ENCODE results near the gene TGFB1. TPM values are rescaled to one million over a fixed set of nuclear protein-coding genes. Genes with fewer than 3 reads are reported as not detected.

Gene TGFB1
- total RNA-seq, 1 experiment from 2014 or later = 54.6 TPM

DNA sequence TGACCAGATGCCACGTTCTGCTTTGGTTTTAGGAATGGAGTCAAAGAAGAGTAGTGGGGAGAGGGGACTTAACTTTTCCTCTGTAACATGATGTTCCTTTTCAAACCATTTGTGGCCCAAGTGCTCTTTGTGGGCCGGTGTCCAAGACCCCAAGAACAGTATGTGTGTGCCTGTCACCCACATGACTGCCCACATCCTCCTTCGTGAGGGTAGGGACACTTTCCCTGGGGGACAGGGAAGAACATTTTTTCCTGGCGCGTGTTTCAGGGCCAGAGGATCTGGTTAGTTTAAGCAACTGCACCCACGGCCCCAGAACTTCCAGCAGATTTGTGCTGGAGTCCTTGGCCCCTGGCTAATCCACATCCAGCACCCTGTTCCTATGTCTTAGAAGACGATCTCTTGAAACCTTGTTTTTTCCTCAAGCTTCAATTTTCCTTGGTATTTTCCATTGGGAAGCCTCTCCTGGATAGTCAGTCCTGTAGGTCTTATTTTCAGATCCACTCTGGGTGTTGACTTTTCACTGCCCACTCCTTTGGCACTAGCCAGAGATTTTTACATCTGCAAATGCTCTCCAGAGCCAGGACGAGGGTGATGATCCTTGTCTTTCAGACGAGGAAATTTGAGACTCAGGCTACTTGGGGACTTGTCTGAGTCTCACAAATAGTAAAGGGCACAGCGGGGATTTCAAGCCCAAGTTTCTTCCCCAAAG is 54.5 kb downstream of the TGFB1 start:
- no peaks in the 10 kb centered on the region for H3K9me3 ChIP-seq (ENCODE audit: control insufficient read depth in 1 of 2, insufficient read depth in 1 of 2, low read depth in 1 of 2, low read length in 2 of 2)
- no peak overlapping the region for H3K27ac ChIP-seq (ENCODE audit: low read depth, low read length)
- ChIA-PET RAD21 (ENCODE audit: low non-redundant PET in 1 of 2, low total read pairs in 2 of 2, uncharacterized antibody in 2 of 2, unreplicated experiment in 2 of 2) (no interaction called here), POLR2A (no interaction called here), CTCF (no interaction called here)
- TF ChIP-seq, protein P1, sequence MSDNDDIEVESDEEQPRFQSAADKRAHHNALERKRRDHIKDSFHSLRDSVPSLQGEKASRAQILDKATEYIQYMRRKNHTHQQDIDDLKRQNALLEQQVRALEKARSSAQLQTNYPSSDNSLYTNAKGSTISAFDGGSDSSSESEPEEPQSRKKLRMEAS (IDR thresholded peaks at IDR 0.05) = no peak
- TF ChIP-seq EGR1 (IDR thresholded peaks at IDR 0.05; ENCODE audit: low read depth) (no peak), ZFX (IDR thresholded peaks at IDR 0.05) (no peak), POLR2A (IDR thresholded peaks at IDR 0.05; ENCODE audit: borderline replicate concordance, extremely low read depth, insufficient read depth, insufficient read length) (no peak), CEBPB (IDR thresholded peaks at IDR 0.05; ENCODE audit: low read depth) (no peak), ATF3 (IDR thresholded peaks at IDR 0.05) (no peak), ELF1 (IDR thresholded peaks at IDR 0.05; ENCODE audit: borderline replicate concordance, low read depth) (no peak), FOSL1 (IDR thresholded peaks at IDR 0.05; ENCODE audit: low read depth) (no peak), ZNF274 (IDR thresholded peaks at IDR 0.05; ENCODE audit: low read depth, low read length) (no peak), SRF (IDR thresholded peaks at IDR 0.05; ENCODE audit: low read depth) (no peak), EZH2 (IDR thresholded peaks at IDR 0.05) (no peak), SP1 (IDR thresholded peaks at IDR 0.05; ENCODE audit: low read depth) (no peak)
- H3K4me3 ChIP-seq (replicated peaks in 1 of 2; ENCODE audit: low read depth in 1 of 2, low read length in 2 of 2) = no peak overlapping the region
- H3K4me2 ChIP-seq (ENCODE audit: low read length) = no peak overlapping the region
- DNase-seq (ENCODE audit: low read depth, low spot score) (no peak), ATAC-seq (no peak)
- peaks cover 68 to 88% of the 10 kb centered on the region in 2 experiments for H3K36me3 ChIP-seq (ENCODE audit: control insufficient read depth in 1 of 2, insufficient read depth in 2 of 2, low read length in 2 of 2)
- intact Hi-C loops (cut with micrococcal nuclease) = no loop called here
- no peaks in the 10 kb centered on the region for H3K4me1 ChIP-seq (ENCODE audit: control insufficient read depth in 1 of 2, insufficient read depth in 2 of 2, low read length in 2 of 2)
- no peaks in the 10 kb centered on the region for H3K27me3 ChIP-seq (ENCODE audit: insufficient read depth, low read length)
- H4K20me1 ChIP-seq (ENCODE audit: insufficient read depth) = no peaks in the 10 kb centered on the region
- H3K9me2 ChIP-seq (ENCODE audit: insufficient read depth) = no peaks in the 10 kb centered on the region
- no peak overlapping the region for H3K9ac ChIP-seq (ENCODE audit: low read length)
- H2AFZ ChIP-seq (ENCODE audit: low read depth, low read length, poor library complexity, severe bottlenecking) = no peak overlapping the region
- peaks cover 38% of the 10 kb centered on the region; the same call in 1 of the 2 replicates for H3K79me2 ChIP-seq (ENCODE audit: insufficient read depth, low read length)
- BruUV-seq (replicated peaks) = no TSS peak
